HepG2 (cell line): ENCODE data around the gene LRRC51. TPM values are rescaled to one million over a fixed set of nuclear protein-coding genes. Genes with fewer than 3 reads are reported as not detected.
"Not testable (repeated sequence)": the region's sequence is repeated elsewhere in the genome, so short reads cannot be mapped to it uniquely, and the experiment has no call there.

Experiments
- ATAC-seq: fragments of 200-7000 bp; cut with Tn5 transposase; 3 replicates; pipeline ENCODE4 v1.9.1; 2020; ENCODE audit warnings: mild to moderate bottlenecking, moderate library complexity
- BruUV-seq: library from RNA; stranded (reverse); fragments of 400-500 nt; replicated peaks from 2 replicates; lab custom pipeline; 2021; lab: Mats Ljungman, UMichigan
- CTCF ChIA-PET: fragments of 300-600 bp; formaldehyde crosslinking; extraction: SDS; loops from one replicate; lab custom pipeline; 2021; ENCODE audit warnings: low total read pairs, inconsistent platforms, low intra/inter-chr PET ratio; lab: Yijun Ruan, JAX
- POLR2A ChIA-PET: fragments of 350-600 bp; sonication (Branson Sonifier 250); formaldehyde crosslinking; loops from one replicate; lab custom pipeline; 2020; ENCODE audit warnings: antibody characterized with exemption, inconsistent platforms; lab: Yijun Ruan, JAX
- DNase-seq: peaks from one replicate; pipeline ENCODE4 v3.0.0-alpha.2; 2015; ENCODE audit warnings: low spot score
- FAIRE-seq: peaks from 3 replicates; lab custom pipeline; 2011; peaks lifted over from hg19 to GRCh38; lab: Jason Lieb, UNC
- H2AFZ ChIP-seq: one replicate; pipeline ENCODE4 v1.6.1; 2011; ENCODE audit warnings: low read length, inconsistent platforms
- H3K27ac ChIP-seq: fragments of 300-600 bp; 3 replicates; pipeline ENCODE4 v1.8.0; 2011; ENCODE audit warnings: mixed run types, mild to moderate bottlenecking, mixed read lengths, low read length, inconsistent platforms; ENCODE audit not compliant: insufficient read depth; ENCODE audit errors: extremely low read length
- H3K27me3 ChIP-seq, 2 experiments: fragments of 200-600 bp in 1 of 2; 2 replicates in 1 of 2; 3 replicates in 1 of 2; pipeline versions ENCODE4 v1.6.0 to v1.8.0; 2011; ENCODE audit warnings: low read length in 2 of 2, mild to moderate bottlenecking in 2 of 2, moderate library complexity in 2 of 2, inconsistent platforms in 1 of 2; ENCODE audit not compliant: insufficient read depth in 2 of 2, control insufficient read depth in 1 of 2
- H3K36me3 ChIP-seq, 2 experiments: fragments of 200-600 bp in 1 of 2; replicated peaks in 1 of 2; 2 replicates in 1 of 2; 3 replicates in 1 of 2; pipeline versions ENCODE4 v1.5.1 to v1.8.0; 2011; ENCODE audit warnings: low read length in 2 of 2, inconsistent platforms in 1 of 2; ENCODE audit not compliant: insufficient read depth in 2 of 2, control insufficient read depth in 1 of 2
- H3K4me1 ChIP-seq: 2 replicates; pipeline ENCODE4 v1.5.1; 2012; ENCODE audit warnings: low read length, inconsistent platforms; ENCODE audit not compliant: insufficient read depth
- H3K4me2 ChIP-seq: 2 replicates; pipeline ENCODE4 v1.6.0; 2011; ENCODE audit warnings: low read depth, low read length, inconsistent platforms
- H3K4me3 ChIP-seq, 3 experiments: fragments of 200-600 bp in 1 of 3; sonication (generic), shearing (Covaris generic) in 1 of 3; replicated peaks in 1 of 3; 2 replicates each; pipeline ENCODE4 v1.5.1; 2011 to 2016; ENCODE audit warnings: low read length in 3 of 3, inconsistent platforms in 2 of 3, low read depth in 2 of 3, mild to moderate bottlenecking in 2 of 3, control low read depth in 1 of 3, mixed read lengths in 1 of 3; ENCODE audit not compliant: insufficient read depth in 1 of 3
- H3K79me2 ChIP-seq: one replicate; pipeline ENCODE4 v1.6.1; 2011; ENCODE audit warnings: low read length, inconsistent platforms; ENCODE audit not compliant: insufficient read depth
- H3K9ac ChIP-seq: 2 replicates; pipeline ENCODE4 v1.6.0; 2011; ENCODE audit warnings: mild to moderate bottlenecking, low read depth, low read length, inconsistent platforms; ENCODE audit not compliant: insufficient read depth
- H3K9me3 ChIP-seq: 2 replicates; pipeline ENCODE4 v1.5.1; 2012; ENCODE audit warnings: mild to moderate bottlenecking, low read length
- H4K20me1 ChIP-seq: 2 replicates; pipeline ENCODE4 v1.6.0; 2011; ENCODE audit warnings: inconsistent platforms, mild to moderate bottlenecking, low read length, moderate library complexity; ENCODE audit not compliant: insufficient read depth
- NR2F1 ChIP-seq, 2 experiments: fragments of 450-650 bp in 1 of 2; formaldehyde crosslinking in 1 of 2; IDR thresholded peaks; 2 replicates each; pipeline versions ENCODE4 v1.5.0 to v1.6.1; 2016 to 2020; ENCODE audit warnings: mild to moderate bottlenecking in 1 of 2, missing compliant biosample characterization in 1 of 2, missing genetic modification reagents in 1 of 2, moderate library complexity in 1 of 2
- ZNF138 ChIP-seq: sonication (generic); formaldehyde crosslinking; IDR thresholded peaks from 2 replicates; pipeline ENCODE4 v1.5.0; 2020; ENCODE audit warnings: mild to moderate bottlenecking, low read depth, missing genetic modification reagents
- ZNF33B ChIP-seq: sonication (generic); formaldehyde crosslinking; IDR thresholded peaks from 2 replicates; pipeline ENCODE4 v1.5.1; 2020; ENCODE audit warnings: mild to moderate bottlenecking, missing genetic modification reagents
- ZNF430 ChIP-seq: sonication (generic); formaldehyde crosslinking; IDR thresholded peaks from 2 replicates; pipeline ENCODE4 v1.9.0; 2021; ENCODE audit warnings: mild to moderate bottlenecking, missing genetic modification reagents
- ZNF768 ChIP-seq: sonication (generic); formaldehyde crosslinking; IDR thresholded peaks from 2 replicates; pipeline ENCODE4 v1.4.0; 2020; ENCODE audit warnings: missing genetic modification reagents
- WGBS: methylation state at CpG from one replicate; pipeline ENCODE4 v1.1.6; 2017; ENCODE audit warnings: low lambda C conversion rate; 5-methylcytosine and 5-hydroxymethylcytosine counted together
- in situ Hi-C: cut with HindIII; loops from 2 replicates; pipeline ENCODE4 v1.10.0; 2017; ENCODE audit warnings: low pct_unique_long_range_greater_than_20kb; ENCODE audit not compliant: extremely low pct_ligation_motif_present
- intact Hi-C: fragments of 100-400 bp; cut with micrococcal nuclease; formaldehyde crosslinking; loops from one replicate; pipeline ENCODE4 v1.10.0; 2022; ENCODE audit not compliant: unreplicated experiment
- polyA plus RNA-seq, 8 experiments: library from polyadenylated mRNA; depleted of rRNA in 3 of 8; stranded (reverse) in 7 of 8; unstranded in 1 of 8; fragments of >200 nt; fragmentation: Illumina TruSeq in 4 of 8; extraction: Trizol in 4 of 8; gene quantifications; 2 replicates each; pipeline versions ENCODE4 v1.2.1 to v1.2.3, GENCODE V29; 2011 to 2016; ENCODE audit warnings: low read depth in 4 of 8, missing spikeins in 1 of 8, mixed read lengths in 1 of 8; ENCODE audit not compliant: insufficient read depth in 1 of 8
- total RNA-seq, 5 experiments: library from RNA; depleted of rRNA; stranded (reverse); fragments of >200 nt; fragmentation: Illumina TruSeq; extraction: Trizol; gene quantifications; 2 replicates each; pipeline ENCODE4 v1.2.3, GENCODE V29; 2016; ENCODE audit warnings: low read depth in 1 of 5

The LRRC51 gene
- total and polyA plus RNA-seq, 2 of the 13 experiments (the other 11 are each of a cell fraction or from before 2014, with no cell fraction given), result 5.3 to 6.0 TPM

- TF ChIP-seq NR2F1 (CRISPR knock-in tag; IDR thresholded peaks at IDR 0.05) (no peak), ZNF138 (CRISPR knock-in tag) (no peak), ZNF430 (CRISPR knock-in tag) (no peak), ZNF33B (CRISPR knock-in tag) (no peak), ZNF768 (CRISPR knock-in tag) (no peak)
These were observed 60.4 kb downstream of the LRRC51 start (continued) for GRCh38 chr11:72141066-72141465.

GRCh38 chr11:72142086-72142485 lies 61.4 kb downstream of the LRRC51 start:
- 0% methylated on average over 1 of the region's 1 CpG for WGBS
- H3K79me2 ChIP-seq, H3K4me3 ChIP-seq, H3K4me2 ChIP-seq, H3K4me1 ChIP-seq, CTCF ChIA-PET, in situ Hi-C loops, ATAC-seq, POLR2A ChIA-PET, H3K9me3 ChIP-seq, H3K9ac ChIP-seq, H3K36me3 ChIP-seq, DNase-seq, H3K27me3 ChIP-seq, H3K27ac ChIP-seq, H4K20me1 ChIP-seq, BruUV-seq, FAIRE-seq, H2AFZ ChIP-seq: not testable (repeated sequence)
- intact Hi-C loops, result loop anchor here (2.0 kb wide), 1 partner anchor 39 kb away; no protein-coding TSS in a partner anchor

- H3K4me3 ChIP-seq, H3K9ac ChIP-seq, H3K27ac ChIP-seq: not testable (repeated sequence)
These were observed 61.9 kb downstream of the LRRC51 start for GRCh38 chr11:72142543-72142942.

More at GRCh38 chr11:72142543-72142942, 61.9 kb downstream of the LRRC51 start:
- CTCF ChIA-PET, H3K27me3 ChIP-seq, BruUV-seq, H3K4me2 ChIP-seq, ATAC-seq, H4K20me1 ChIP-seq, FAIRE-seq, in situ Hi-C loops, POLR2A ChIA-PET, H3K4me1 ChIP-seq, DNase-seq, H3K9me3 ChIP-seq, H3K79me2 ChIP-seq, H3K36me3 ChIP-seq, H2AFZ ChIP-seq: not testable (repeated sequence)
- intact Hi-C loops, result loop anchor here (2.0 kb wide), 1 partner anchor 38 kb away; no protein-coding TSS in a partner anchor
- WGBS, result no CpG with 5 or more reads among the region's 1 CpG
